ENCODE measurements around the gene RNF213.

Gene RNF213

DNA sequence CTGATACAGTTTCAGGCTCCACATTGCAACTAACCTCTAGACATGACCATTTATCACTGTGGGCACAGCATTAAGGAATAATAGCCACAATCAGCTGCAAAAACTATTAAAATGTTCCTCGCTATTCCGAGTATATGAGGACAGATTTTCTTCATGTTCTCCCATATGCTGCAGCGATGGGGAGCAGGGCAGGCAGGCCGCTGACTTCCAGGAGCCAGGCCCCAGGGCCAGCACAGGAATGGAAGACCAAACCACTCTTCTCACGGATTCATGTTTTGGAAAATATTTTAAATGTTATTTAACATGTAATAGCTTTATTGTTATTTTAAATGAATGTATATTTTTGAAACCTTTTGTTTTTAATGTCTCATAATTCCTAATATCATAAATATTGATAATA, 110.5 kb downstream of the RNF213 start:
- DNase-seq (ENCODE audit: low read depth in 3 of 3): no peak

DNA sequence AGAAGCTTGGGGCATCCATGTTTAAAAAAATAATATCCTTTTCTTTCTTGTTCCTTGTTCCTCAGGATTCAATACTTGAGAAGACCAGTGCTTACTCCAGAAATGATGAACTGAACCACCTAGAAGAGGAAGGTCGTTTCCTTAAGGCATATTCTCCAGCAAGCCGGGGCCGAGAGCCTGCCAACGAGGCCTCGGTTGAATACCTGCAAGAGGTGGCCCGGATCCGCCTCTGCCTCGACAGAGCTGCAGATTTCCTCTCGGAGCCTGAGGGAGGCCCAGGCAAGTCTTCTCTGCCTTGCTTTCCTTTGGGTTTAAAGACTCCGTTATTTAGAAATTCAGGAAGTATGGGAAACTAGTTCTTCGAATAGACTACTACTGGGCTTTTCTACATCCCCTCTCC, 111.8 kb downstream of the RNF213 start:
- DNase-seq (ENCODE audit: low read depth in 3 of 3): no peak

- DNase-seq (ENCODE audit: low read depth in 3 of 3): no peak
Observed at GRCh38 chr17:80372922-80373570, 112.4 kb downstream of the RNF213 start.

DNA sequence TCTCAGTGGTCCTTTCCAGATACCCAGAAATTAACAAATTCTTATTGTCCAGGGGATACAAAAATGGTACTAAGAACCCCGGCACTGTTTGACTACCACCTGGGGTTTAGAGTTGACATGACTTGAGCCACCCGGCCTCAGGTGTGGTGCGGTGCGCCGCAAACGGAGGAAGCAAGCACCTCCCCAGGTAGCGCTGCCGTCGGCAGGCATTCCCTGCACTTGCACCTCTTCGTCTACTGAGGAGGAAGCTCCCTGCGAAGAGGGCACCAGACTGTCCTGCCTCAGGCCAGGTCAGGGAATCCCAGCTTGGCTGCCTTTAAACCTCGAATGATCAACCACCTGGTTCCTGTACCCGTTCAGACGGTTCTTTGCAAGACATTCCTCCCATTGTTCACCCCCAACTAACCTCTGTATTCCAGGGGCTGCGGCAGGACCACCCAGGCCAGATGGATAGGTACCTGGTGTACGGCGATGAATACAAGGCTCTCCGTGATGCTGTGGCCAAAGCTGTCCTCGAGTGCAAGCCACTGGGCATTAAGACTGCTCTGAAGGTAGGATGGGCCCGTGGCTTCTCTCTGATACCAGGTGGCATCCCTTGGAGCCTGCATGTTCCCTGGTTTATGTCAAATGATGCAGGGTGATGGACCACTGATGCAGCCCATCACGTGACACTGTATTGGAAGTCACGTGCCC, 113.5 kb downstream of the RNF213 start:
- no peak for DNase-seq (ENCODE audit: low read depth in 3 of 3)

GRCh38 chr17:80374732-80375585, 114.3 kb downstream of the RNF213 start:
- DNase-seq (ENCODE audit: low read depth in 3 of 3): no peak

DNA sequence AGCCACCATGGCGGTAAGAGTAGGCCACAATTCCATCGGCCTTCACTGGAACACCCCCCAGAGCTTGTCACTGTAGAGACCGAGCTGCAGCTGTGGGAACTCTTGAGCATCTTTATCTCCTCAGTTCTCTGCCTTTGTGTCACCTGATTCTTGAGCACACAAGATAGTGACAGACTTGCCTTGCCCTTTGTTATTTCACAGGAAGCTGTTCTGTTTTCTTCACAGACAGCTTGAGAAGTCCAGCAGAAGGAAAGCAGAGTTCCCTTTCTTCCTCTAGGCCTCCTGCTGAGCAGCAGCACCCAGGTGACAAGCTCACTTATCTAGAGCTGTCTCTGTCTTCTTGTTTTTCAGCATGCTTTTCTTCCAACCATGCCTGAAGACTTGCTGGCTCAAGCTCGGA, 115.9 kb downstream of the RNF213 start:
- no peak for DNase-seq (ENCODE audit: low read depth in 3 of 3)

DNA sequence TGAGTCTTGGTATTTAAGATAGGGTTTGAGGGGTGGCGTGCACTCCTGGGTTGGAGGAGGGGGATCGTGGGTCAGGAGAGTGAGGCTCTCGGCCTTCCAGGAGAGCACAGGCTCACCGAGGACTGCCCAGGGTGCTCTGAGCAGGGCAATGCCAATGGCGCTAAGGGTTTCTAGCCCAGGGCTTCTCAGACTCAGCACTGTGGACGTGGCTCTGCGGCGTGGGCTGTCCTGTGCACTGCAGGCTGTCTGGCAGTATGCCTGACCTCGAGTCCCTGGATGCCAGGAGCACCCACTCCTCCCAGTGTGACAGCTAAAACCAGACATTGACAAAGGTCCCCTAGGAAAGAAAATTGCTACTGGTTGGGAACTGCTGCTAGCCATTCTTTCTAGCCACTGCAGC, 117.1 kb downstream of the RNF213 start:
- DNase-seq (ENCODE audit: low read depth in 3 of 3): no peak

- DNase-seq (ENCODE audit: low read depth in 3 of 3): no peak
Observed at GRCh38 chr17:80379348-80379747, 118.7 kb downstream of the RNF213 start.

GRCh38 chr17:80380068-80380467, 119.4 kb downstream of the RNF213 start:
- DNase-seq (ENCODE audit: low read depth in 3 of 3): no peak

GRCh38 chr17:80380555-80381002, 119.9 kb downstream of the RNF213 start:
- DNase-seq (ENCODE audit: low read depth in 3 of 3): no peak

DNA sequence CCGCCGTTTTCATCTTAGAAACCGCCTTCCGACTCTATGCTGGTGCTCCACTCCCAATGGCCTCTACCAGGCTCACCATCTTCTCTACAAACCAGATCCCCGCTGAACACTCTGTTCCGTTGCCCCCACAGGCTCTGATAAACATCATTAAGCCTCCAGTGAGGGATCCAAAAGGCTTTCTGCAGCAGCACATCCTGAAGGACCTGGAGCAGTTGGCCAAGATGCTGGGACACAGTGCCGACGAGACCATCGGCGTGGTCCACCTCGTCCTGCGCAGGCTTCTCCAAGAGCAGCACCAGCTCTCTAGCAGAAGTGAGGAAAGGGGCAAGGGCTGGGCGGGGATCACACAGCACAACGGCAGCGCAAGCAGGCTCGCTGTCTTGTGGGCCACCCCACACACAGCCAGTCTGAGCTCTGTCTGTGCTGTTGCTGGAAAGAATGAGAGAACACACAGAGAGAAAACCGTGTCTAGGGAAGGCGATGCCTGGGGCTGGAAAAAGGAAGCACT, 120.8 kb downstream of the RNF213 start:
- no peak for DNase-seq (ENCODE audit: low read depth in 3 of 3)

GRCh38 chr17:80382446-80382845, 121.8 kb downstream of the RNF213 start:
- DNase-seq (ENCODE audit: low read depth in 3 of 3): no peak

GRCh38 chr17:80382956-80383355, 122.3 kb downstream of the RNF213 start:
- DNase-seq (ENCODE audit: low read depth in 3 of 3): no peak

GRCh38 chr17:80384078-80384960, 123.7 kb downstream of the RNF213 start:
- no peak for DNase-seq (ENCODE audit: low read depth in 3 of 3)

GRCh38 chr17:80385046-80385445, 124.4 kb downstream of the RNF213 start:
- no peak for DNase-seq (ENCODE audit: low read depth in 3 of 3)

DNA sequence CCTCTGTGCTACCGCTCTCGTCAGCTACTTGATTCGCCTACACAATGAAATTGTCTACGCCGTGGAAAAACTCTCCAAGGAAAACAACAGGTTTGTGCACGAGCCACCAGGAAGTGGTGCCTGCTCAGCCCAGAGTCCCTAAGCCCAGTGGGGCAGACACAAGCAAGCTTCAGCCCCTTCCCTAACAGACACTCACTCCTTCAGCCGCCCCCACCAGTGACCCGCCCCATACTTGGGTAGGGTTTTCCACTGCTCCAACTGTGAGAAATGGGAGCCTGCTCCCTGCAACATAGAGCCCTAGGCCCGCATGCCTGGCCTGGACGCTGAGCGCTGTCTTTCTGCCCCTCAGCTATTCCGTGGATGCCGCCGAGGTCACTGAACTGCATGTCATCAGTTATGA, 125.7 kb downstream of the RNF213 start:
- no peak for DNase-seq (ENCODE audit: low read depth in 3 of 3)

- no peak for DNase-seq (ENCODE audit: low read depth in 3 of 3)
Observed at GRCh38 chr17:80387071-80387470, 126.4 kb downstream of the RNF213 start.

- no peak for DNase-seq (ENCODE audit: low read depth in 3 of 3)
Observed at GRCh38 chr17:80388175-80388574, 127.5 kb downstream of the RNF213 start.

GRCh38 chr17:80388601-80389000, 127.9 kb downstream of the RNF213 start:
- DNase-seq (ENCODE audit: low read depth in 3 of 3): no peak

DNA sequence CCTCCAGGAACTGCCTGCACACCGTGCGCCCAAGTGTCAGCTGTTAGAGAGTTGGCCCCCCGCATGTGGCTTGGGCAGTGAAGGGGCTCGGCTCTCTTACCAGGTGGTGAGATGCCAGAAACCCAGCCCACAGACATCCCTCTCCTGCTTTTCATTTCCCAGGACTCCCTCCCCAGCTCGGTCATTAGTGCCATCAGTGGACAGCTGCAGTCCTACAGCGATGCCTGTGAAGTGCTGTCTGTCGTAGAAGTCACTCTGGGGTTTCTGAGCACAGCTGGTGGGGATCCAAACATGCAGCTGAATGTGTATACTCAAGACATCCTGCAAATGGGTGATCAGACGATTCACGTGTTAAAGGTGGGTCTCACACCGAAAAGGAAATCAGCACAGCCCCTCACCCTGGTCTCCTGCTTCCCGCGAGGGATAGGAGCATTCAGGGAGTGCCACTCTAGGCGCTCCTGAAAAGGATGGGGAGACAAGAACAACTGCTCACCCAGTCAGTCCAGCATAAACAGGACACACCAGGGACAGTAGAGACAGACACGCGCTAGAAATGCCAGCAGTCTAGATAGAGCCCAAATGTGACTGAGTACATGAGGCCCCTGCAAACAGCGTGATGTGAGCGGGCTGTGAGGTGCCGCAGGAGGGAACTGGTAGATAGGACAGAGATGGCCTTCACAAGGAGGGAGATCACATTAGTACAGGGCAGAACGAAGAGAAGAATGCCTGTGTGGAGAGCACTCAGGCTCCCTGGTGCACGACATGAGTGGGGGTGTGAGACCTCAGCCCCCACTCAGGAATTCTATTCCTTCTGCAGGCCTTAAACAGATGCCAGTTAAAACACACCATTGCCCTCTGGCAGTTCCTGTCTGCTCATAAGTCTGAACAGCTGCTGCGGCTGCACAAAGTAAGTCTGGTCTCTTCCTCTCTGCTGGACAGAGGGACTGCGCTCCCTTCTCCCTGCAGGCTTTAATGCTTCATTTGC, 128.7 kb downstream of the RNF213 start:
- DNase-seq (ENCODE audit: low read depth in 3 of 3): no peak
